NCI-H128 (cell line): ENCODE data around the gene TRAF1.
"Not testable (repeated sequence)": the region's sequence is repeated elsewhere in the genome, so short reads cannot be mapped to it uniquely, and the experiment has no call there.

ENCODE experiments used
- DNase-seq: peaks from one replicate; lab custom pipeline; 2025; ENCODE audit not compliant: unreplicated experiment; lab: John Stamatoyannopoulos, UW

TRAF1 gene, protein sequence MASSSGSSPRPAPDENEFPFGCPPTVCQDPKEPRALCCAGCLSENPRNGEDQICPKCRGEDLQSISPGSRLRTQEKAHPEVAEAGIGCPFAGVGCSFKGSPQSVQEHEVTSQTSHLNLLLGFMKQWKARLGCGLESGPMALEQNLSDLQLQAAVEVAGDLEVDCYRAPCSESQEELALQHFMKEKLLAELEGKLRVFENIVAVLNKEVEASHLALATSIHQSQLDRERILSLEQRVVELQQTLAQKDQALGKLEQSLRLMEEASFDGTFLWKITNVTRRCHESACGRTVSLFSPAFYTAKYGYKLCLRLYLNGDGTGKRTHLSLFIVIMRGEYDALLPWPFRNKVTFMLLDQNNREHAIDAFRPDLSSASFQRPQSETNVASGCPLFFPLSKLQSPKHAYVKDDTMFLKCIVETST

DNA sequence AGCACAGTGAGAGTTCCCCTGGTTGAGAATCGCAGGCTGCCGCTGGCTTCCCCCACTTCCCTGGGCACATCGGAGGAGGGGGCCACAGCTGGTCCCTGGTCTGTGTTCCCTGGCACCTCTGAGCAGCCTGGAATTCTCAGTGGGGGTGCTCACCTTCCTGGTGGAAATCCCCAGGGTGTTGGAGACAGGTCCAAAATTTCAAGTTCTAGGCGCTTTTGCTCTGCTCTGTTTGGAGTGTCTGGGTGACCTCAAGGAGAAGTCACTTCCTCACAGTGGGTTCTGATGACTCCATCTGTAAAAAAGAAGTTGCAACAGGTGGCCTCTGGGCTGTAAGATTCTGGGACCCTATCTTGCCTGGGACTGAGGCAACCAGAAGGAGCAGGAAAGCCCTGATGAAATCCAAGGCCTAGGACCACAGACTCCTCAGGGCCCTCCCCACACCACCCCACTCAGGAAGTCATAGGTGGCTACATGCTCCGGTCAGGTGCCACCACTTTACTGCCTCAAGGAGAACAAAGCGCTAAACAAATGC, at the start of gene TRAF1:
TRAF1 (minus strand) TSS at position 400 of the 532 bp plus-strand sequence. CDS start 721 bp downstream, outside the sequence.
- DNase-seq = no peak

DNA sequence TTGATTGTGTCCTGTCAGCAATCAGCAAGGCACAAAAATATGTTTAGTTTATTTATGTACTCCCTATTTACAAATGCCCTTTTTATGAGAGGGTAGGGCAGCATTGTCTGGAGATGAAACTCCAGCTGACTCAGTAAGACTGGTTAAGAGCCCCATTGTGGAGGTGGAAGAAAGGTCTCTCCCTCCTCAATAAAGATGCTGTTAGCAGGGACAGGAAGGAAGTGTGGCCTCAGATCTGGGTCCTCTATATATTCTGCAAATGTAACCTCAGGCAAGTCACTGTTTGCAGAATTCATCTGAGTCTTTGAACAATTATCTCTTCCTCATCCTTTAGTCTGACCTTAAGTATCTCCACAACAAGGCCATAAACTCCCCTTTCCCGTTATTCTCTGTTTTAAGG, 48.3 kb upstream of the TRAF1 start:
- no peak for DNase-seq

DNA sequence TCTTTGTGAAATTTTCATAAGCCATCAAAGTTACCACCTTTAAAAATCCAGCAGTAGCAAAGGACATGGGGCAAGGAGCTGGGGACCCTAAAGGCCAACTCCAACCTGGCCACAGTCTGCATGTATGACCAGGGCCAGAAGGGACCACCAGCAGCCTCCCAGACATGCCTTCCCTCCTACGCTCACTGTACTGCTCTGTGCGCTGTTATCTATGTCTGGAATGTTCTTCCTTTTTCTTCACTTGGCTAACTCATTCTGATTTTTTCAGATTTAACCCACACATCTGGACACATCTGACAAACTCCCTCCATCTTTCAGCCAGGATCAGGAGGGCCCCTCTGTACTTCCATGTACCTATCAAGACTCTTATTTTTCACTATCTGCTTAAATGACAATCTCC, 47.6 kb upstream of the TRAF1 start:
- no peak for DNase-seq

DNA sequence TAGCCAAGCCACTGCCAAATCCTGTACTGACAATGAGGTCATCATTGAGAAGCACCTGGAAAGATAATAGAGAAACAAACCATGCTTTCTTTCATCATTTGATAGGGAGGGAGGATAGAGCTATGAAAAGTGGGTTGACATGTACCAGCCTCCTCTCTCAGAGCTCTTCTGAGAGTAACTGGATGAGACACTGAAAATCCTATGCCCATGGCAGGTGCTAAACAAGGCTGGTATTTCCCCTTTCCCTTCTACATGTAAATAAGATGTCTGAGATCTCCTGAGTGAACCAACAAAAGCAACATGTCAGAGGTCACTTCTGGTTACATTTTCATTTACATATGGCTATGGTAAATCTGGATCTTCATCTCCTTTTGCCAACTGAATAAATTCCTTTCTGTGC, 45.3 kb upstream of the TRAF1 start:
- no peak for DNase-seq

DNA sequence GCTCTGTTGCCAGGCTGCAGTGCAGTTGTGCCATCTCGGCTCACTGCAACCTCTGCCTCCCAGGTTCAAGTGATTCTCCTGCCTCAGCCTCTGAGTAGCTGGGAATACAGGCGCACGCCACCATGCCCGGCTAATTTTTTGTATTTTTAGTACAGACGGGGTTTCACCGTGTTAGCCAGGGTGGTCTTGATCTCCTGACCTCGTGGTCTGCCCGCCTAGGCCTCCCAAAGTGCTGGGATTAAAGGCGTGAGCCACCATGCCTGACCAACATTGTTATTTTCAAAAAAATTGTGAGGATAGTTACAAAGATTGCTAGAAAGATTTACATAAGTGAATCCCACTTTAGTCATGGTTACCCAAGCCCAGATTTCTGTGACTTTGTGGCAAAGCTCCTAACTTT, 44.9 kb upstream of the TRAF1 start:
- not testable (repeated sequence) for DNase-seq

DNA sequence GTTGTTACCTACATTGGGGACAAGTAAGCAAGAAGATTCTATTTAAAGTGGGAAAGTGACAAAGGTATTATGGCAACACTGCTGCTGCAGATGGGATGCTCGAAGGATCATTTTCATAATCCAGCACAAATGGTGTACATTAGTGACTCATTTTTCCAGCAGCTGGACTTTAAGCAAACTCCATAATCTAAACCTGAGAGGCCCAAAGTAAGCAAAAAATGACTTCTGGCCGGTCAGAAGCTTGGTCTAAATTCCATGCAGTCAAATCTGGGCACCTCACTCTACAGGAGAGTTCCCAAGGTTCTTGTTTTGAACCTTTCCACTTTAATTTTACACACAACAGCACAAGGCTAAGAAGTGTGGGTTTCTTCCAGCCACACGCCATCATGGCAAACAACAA, 43.6 kb upstream of the TRAF1 start:
- DNase-seq = no peak

DNA sequence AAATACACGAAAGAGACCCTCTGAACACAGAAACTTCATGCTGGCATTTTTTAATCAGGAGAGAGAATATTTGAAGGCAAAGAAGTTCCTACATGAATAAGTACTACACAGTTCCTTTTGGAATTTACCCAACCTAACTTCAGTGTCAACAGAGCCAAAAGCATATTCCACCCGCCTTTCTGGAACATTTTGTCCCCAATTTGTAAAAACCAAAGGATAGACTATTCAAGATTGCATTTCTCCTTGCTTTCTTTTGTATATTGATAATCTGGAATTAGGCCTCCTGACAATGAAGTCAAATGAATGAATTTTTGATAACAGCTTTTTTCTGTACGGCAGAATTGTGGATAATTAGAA, 39.4 kb upstream of the TRAF1 start:
- no peak for DNase-seq

DNA sequence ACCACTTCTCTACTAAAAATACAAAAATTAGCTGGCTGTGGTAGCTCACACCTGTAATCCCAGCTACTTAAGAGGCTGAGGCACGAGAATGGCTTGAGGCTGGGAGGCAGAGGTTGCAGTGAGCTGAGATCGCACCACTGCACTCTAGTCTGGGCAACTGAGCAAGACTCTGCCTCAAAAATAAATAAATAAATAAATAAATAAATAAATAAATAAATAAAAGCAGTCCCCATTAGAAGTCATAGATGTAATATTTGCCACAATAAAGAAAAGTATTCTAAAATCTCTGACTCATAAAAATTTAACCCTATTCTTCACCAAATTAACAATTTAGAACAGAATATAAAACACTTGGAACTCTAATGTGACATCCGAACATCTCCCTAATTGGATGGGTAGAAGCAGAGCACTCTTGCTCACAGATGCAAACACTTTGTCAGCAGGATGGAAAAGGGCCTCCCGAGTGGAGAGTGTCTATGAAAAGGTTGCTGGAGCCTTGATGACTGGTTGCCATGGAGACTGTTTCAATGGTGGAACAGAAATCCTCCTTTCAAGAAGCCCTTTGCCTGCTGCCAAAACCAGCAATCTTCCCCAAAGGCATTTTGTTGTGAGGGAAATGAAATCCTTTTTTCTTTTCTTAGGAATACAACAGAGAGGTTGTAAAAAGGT, 38.9 kb upstream of the TRAF1 start:
- DNase-seq = peak; percentile 45

DNA sequence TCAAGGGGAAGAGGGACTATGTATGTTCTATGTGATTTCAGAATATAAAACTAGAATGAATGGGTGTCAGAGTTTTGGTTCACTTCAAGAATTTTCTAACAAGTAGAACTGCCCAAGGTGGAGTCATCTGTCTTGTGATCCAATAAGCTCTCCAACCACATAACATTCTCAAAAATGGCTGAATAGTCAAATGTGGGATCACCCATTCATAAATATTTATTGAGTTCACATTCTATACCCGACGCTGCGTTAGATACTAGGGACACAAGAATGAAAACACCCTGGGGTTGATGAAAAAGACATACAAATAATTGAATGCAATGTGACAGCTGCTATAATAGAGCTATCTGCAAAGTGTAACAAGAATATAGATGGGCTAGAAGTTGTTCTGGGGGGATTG, 35.3 kb upstream of the TRAF1 start:
- no peak for DNase-seq

DNA sequence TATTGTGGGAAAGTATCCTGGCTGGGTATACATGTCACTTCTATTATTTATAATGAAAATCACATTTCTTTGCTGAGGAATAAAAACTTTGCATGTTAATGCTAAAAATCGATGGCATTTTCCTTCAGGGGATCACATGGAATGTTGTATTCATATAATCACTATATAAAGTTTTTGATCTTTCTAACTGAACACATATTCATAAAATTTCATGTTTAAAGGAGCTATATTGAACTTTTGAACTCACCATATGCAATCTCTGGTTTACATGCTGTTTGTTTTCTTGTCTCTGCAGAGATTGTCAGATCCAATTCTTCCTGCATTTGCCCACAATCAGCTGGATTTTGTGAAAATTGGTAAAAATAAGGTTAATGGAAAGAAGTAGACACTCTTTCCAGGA, 33.4 kb upstream of the TRAF1 start:
- DNase-seq = no peak

DNA sequence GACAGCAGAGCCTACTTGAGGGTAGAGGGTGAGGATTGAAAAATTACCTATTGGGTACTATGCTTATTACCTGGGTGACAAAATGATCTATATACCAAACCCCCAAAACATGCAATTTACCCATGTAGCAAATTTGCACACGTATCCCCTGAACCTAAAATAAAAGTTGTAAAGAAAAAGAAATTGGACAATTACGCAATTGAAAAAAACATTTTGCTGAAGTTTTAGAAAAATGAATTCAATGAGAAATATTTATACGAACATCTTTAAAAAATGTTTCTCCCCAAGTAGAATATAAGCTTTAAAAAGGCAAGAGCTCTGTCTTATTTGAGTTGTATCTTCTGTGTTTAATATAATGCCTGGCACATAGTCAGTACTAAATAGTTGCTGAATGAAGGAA, 30.3 kb upstream of the TRAF1 start:
- DNase-seq = no peak

DNA sequence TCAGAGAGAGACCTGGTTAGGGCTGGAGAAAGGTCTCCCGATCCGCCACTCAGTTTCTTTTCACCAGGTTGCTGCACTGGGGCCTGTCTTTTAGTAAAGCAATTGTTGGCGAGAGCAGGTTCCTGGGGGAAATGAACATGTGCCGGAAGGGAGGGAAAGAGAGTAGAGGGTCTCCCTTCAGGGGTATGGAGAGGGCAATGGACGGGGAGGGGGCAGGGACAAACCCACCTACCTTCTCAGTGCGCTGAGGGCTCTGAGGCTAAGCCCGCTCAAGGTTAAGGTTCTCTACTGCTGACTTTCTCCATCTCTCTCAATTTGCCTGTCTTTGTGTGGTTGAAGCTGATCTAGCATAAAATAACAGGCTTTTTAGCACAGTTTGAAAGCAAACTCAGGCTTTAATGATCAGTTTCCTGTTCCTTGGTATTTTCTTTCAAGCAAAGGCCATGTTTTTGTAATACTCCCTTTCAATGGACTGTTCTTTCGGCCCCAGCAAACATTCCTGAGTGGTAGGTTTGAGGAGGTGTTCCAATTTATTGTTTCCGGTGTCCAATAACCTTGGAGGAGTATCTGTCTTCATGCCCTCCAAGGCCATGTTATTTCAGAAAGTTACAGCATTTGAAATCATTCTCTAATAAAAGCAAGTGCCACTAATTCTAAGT, 25.5 kb upstream of the TRAF1 start:
- no peak for DNase-seq

DNA sequence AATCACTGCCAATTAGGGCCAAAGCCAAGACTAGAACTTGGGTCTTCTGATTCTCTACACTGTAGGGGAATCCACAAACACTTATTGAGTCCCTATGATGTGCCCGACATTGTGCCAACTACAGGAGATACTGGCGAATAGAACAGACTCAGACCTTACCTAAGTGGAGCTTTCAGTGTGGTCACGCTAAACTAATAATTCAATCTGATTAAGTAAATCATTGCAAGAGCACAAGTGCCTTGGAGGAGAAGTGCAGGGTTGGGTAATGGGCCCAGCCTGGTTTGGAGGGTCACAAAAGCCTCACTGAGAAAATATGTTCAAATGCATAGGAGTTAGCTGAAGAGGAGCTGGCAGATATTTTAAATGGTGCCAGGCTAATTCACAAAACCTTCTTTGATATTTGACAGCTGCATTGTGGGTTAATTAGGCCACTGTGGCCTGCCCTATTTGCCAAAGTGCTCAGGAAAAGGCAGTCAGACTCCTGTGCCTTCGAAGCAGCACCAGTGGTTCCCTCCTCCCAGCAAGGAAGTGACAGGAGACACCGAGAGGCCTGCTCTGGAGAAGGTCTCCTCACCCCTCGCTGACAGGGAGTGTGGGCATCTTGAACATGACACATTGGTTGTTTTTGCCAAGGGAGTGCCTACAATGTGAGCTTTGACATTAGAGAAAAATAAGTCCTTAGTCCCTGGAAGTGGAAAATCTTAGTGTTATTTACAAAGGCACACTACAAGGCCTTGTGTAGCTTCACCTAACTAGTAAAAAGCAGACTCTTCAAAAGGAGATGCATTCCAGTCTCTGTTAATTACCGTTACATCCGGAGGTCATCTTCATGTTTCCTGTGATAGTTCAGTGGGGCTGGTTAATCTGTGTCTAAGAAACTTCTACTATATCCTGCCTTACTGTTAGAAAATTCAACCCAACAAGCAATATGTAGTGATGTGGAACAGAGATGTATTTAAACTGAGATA, 24.1 kb upstream of the TRAF1 start:
- DNase-seq = no peak

DNA sequence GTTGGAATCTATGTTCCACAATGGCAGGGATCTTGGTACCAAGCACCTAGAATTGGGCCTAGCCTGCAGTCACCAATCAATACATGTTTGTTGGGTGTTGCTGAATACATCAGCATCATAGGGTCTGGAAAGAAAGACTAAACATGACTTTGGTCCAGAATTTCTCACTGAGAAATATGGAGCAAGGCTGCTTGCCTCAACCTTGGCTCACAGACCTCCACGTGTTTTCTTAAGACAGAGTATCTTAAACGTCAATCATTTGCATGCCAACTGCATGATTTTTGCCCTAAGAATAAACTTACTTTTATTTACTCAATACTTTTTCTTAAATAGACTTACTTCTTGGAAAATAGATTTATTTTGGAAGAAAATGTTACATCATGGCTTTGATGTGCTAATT, 22.7 kb upstream of the TRAF1 start:
- DNase-seq = no peak

DNA sequence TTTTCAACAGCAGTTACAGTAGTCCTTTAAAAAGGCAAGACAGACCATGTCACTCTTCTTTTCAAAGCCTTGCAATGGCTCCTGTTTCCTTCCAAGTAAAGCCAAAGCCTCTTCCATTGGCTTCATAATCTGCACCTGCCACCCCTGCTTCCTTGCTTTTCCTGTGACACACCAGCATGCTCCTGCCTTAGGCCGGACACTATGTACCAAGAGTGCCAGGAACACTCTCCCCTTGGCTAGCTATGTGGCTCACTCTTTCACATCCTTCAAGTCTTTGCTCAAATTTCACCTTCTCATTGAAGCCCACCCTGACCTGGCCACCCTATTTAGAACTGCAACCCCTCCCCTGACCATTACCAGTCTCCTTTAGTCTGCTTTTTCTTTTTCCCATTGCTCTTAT, 22.2 kb upstream of the TRAF1 start:
- no peak for DNase-seq

DNA sequence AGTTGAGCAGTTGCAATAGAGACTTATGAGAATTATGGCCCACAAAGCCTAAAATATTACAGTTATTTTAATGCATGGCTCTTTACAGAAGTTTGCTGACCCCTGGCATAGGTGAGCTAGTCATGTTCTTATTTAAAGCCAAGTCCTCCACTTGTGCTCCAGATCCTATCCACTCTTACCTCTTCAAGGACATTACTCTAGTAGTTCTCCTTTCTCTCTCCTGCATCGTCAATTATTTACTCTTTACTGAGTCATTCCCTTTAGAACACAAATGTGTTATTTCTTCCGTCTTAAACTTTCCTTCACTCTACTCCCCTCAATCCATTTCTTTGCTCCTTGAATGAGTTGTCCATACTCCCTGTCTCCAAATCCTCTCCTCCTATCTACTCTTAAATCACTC, 20.6 kb upstream of the TRAF1 start:
- no peak for DNase-seq

DNA sequence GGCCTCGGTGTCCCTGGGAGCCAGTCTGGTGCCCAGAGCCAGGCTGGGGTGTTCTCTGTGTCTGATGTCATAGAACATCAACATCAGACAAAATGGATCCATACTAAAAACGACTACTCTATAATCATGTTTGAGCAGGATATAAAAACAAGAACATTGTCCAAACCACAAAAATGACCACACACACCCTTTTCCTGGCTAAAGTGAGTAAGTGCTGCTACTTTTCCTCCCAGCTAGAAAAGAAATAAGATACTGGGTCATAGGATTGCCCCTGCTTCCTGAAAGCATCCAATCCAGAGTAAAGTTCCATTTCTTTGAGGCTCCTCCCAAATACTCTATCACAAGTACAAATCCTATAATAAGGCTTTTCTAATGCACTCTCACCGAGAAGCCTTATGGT, 19.7 kb upstream of the TRAF1 start:
- no peak for DNase-seq

DNA sequence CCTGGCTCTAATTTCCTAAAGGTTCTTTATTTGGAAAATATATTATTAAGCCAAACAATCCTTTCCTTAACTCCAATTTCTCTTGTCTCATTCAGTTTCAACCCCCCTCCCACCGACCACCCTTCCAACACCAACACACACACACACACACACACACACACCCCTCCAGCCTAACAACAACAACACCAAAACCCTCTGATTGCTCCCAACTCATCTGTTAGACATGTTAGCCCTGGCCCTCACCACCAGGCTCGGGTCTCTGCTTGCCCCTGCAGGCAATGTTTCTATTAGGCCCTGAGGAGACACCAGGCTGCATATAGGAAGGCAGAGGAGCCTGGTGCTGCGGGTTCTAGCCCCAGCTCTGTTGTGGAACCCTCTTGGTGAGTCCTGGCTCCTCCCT, 18.4 kb upstream of the TRAF1 start:
- DNase-seq = no peak

DNA sequence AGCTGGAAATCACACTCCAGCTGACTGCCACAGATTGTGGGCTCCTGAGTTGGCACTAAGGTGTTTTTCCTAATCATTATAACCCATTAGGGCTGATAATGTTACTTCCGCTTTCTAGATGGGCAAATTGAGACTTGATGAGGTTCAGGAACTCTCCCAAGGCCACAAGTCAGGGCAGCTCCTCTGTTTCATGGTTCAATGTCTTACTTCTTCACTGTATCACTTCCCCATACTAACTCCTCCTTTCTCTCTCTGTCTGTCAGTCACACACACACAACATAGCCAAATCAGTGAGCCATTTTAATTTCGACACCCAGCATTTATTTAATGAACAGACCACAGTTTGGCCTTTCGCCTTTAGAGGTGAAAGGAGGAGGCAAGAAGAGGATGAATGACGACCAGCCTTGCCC, 17.8 kb upstream of the TRAF1 start:
- DNase-seq = no peak

DNA sequence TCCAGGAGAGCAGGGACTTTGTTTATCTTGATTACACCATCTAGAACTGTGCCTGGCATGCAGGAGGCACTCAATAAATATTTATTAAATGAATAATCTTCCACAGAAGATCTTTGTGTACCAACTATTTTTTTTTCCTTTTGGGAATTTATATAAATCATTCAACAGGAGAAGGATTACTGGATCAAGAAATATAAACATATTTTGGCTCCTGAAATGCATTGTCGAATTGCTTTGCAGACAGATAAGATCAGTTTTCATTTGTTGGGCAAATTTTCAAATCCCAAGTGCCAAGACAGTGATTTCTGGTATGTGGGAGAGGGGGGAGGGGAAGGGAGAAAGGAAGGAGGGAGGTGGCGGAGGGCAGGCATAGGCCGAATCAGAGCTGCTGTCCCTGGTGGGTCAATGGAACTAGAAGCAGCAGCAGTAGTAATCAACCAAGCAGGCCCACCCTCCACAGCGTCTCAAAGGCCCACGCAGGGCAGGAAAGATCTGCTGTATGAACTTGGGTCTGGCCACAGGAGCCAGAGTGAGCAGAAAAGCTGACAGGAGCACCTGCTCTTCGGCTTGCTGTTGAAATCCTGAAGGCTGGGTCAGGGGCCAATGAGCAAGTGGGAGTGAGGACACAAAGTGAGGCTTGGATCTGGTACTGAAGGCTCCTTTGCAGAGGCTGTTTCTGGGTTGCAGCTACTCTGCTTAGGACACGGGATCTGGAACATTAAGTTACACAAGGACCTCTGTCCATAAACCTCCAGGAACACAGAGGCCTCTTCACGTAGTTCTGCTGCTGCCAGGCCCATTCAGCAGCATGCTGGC, 15.8 kb upstream of the TRAF1 start:
- no peak for DNase-seq
